Measurements from ENCODE around the gene EZH2.

EZH2 gene

DNA sequence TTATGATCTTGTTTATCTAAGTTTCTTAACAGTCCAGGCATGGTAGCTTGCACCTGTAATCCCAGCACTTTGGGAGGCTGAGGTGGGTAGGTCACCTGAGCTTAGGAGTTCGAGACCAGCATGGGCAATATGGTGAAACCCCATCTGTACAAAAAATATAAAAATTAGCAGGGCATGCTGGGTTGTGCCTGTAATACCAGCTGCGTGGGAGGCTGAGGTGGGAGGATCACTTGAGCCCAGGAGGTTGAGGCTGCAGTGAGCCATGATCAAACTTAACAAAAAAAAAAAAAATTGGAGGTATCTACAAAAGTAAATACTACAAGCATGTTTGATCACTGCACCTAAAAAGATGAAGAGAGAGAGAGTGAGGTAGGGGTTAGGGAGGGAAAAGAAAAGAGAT lies 9.0 kb upstream of the EZH2 start:
- Histone ChIP-seq H3K27ac (replicated peaks; ENCODE audit: low read length) (no peak overlapping the region), H2BK5ac (ENCODE audit: low read length) (no peak overlapping the region), H3K18ac (ENCODE audit: low read length) (no peak overlapping the region), H3K27me3 (ENCODE audit: control insufficient read depth in 3 of 3, insufficient read depth in 3 of 3, low read depth in 1 of 3, low read length in 3 of 3) (peaks cover 0 to 6% (median 0%) of the 10 kb centered on the region in 3 experiments), H3K4me3 (ENCODE audit: low read length in 2 of 2) (no peak overlapping the region), H4K91ac (ENCODE audit: low read depth, low read length, poor library complexity) (no peak overlapping the region), H2AFZ (ENCODE audit: low read length) (no peak overlapping the region), H3K9me3 (replicated peaks in 1 of 2; ENCODE audit: control insufficient read depth in 2 of 2, insufficient read depth in 1 of 2, low read depth in 1 of 2, low read length in 2 of 2) (no peaks in the 10 kb centered on the region), H2BK12ac (ENCODE audit: low read length) (no peak overlapping the region), H3K79me1 (ENCODE audit: low read depth, low read length) (no peaks in the 10 kb centered on the region), H2BK15ac (ENCODE audit: low read length) (no peak overlapping the region), H3K4me1 (ENCODE audit: control insufficient read depth in 2 of 2, insufficient read depth in 1 of 2, low read depth in 1 of 2, low read length in 2 of 2) (no peaks in the 10 kb centered on the region), H3K14ac (ENCODE audit: low read length) (no peak overlapping the region), H3K36me3 (replicated peaks in 1 of 2; ENCODE audit: control insufficient read depth in 2 of 2, insufficient read depth in 2 of 2, low read length in 2 of 2) (no peaks in the 10 kb centered on the region), H2AK5ac (ENCODE audit: low read depth, low read length) (no peak overlapping the region), H3K9ac (ENCODE audit: low read depth, low read length, poor library complexity) (no peak overlapping the region), H3K4ac (ENCODE audit: low read length) (no peak overlapping the region), H2BK120ac (ENCODE audit: low read depth, low read length) (no peak overlapping the region), H3K23ac (ENCODE audit: low read depth, low read length, poor library complexity) (no peak overlapping the region), H4K8ac (ENCODE audit: low read depth, low read length) (no peak overlapping the region), H3K4me2 (ENCODE audit: insufficient read depth, low read length, poor library complexity, severe bottlenecking) (no peak overlapping the region)
- WGBS, 2 donors (ENCODE audit: extremely low coverage in 2 of 2, insufficient read length in 2 of 2, insufficient replicate concordance in 1 of 2), result no CpG with 5 or more reads among the region's 2 CpGs
- no peak for DNase-seq (ENCODE audit: low spot score)

DNA sequence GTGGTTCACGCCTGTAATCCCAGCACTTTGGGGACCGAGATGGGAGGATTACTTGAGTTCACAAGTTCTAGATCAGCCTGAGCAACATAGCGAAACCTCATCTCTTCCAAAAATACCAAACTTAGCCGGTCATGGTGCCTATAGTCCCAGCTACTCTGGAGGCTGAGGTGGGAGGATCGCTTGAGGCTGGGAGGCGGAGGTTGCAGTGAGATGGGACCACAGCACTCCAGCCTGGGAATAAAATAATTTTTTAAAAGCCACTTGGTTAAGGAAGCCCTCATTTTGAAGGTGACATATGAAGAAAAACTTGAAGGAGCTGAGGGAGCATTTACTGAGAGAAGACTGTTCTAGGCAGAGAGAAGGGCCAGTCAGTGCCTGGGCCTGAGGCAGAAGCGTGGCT lies 4.2 kb upstream of the EZH2 start:
- Histone ChIP-seq H2BK15ac (ENCODE audit: low read length) (no peak overlapping the region), H3K9me3 (replicated peaks in 1 of 2; ENCODE audit: control insufficient read depth in 2 of 2, insufficient read depth in 1 of 2, low read depth in 1 of 2, low read length in 2 of 2) (no peaks in the 10 kb centered on the region), H3K36me3 (replicated peaks in 1 of 2; ENCODE audit: control insufficient read depth in 2 of 2, insufficient read depth in 2 of 2, low read length in 2 of 2) (peaks cover 0 to 10% of the 10 kb centered on the region in 2 donors), H3K79me1 (ENCODE audit: low read depth, low read length) (peaks cover 4% of the 10 kb centered on the region), H2BK120ac (ENCODE audit: low read depth, low read length) (no peak overlapping the region), H2AFZ (ENCODE audit: low read length) (no peak overlapping the region), H4K8ac (ENCODE audit: low read depth, low read length) (no peak overlapping the region), H3K4me3 (ENCODE audit: low read length in 2 of 2) (no peak overlapping the region), H3K18ac (ENCODE audit: low read length) (no peak overlapping the region), H3K9ac (ENCODE audit: low read depth, low read length, poor library complexity) (no peak overlapping the region), H2AK5ac (ENCODE audit: low read depth, low read length) (no peak overlapping the region), H3K4me1 (ENCODE audit: control insufficient read depth in 2 of 2, insufficient read depth in 1 of 2, low read depth in 1 of 2, low read length in 2 of 2) (peaks cover 0 to 1% of the 10 kb centered on the region in 2 donors), H2BK12ac (ENCODE audit: low read length) (no peak overlapping the region), H2BK5ac (ENCODE audit: low read length) (no peak overlapping the region), H3K4ac (ENCODE audit: low read length) (no peak overlapping the region), H3K27ac (replicated peaks; ENCODE audit: low read length) (no peak overlapping the region), H3K27me3 (ENCODE audit: control insufficient read depth in 3 of 3, insufficient read depth in 3 of 3, low read depth in 1 of 3, low read length in 3 of 3) (no peaks in the 10 kb centered on the region), H4K91ac (ENCODE audit: low read depth, low read length, poor library complexity) (no peak overlapping the region), H3K23ac (ENCODE audit: low read depth, low read length, poor library complexity) (no peak overlapping the region), H3K14ac (ENCODE audit: low read length) (no peak overlapping the region), H3K4me2 (ENCODE audit: insufficient read depth, low read length, poor library complexity, severe bottlenecking) (no peak overlapping the region)
- WGBS, 2 donors (ENCODE audit: extremely low coverage in 2 of 2, insufficient read length in 2 of 2, insufficient replicate concordance in 1 of 2), result no CpG with 5 or more reads among the region's 7 CpGs
- no peak for DNase-seq (ENCODE audit: low spot score)

DNA sequence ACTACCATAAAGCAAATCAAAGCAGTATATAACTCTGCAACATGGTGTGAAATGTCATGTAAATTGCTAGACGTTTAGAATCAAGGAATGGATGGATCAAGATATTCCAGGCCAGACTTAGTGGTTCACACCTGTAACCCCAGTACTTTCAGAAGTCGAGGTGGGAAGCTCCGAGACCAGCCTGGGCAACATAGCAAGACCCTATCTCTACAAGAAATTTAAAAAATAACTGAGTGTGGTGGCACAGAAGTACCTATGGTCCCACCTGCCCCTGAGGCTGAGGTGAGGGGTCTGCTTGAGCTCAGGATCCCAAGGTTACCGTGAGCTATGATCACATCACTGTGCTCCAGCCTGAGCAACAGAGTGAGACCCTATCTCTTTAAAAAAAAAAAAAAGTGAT lies 2.8 kb upstream of the EZH2 start:
- Histone ChIP-seq H3K9ac (ENCODE audit: low read depth, low read length, poor library complexity) (no peak overlapping the region), H4K91ac (ENCODE audit: low read depth, low read length, poor library complexity) (no peak overlapping the region), H3K4me2 (ENCODE audit: insufficient read depth, low read length, poor library complexity, severe bottlenecking) (no peak overlapping the region), H2BK5ac (ENCODE audit: low read length) (no peak overlapping the region), H2BK15ac (ENCODE audit: low read length) (no peak overlapping the region), H2BK12ac (ENCODE audit: low read length) (no peak overlapping the region), H3K36me3 (replicated peaks in 1 of 2; ENCODE audit: control insufficient read depth in 2 of 2, insufficient read depth in 2 of 2, low read length in 2 of 2) (peaks cover 0 to 10% of the 10 kb centered on the region in 2 donors), H3K18ac (ENCODE audit: low read length) (no peak overlapping the region), H3K23ac (ENCODE audit: low read depth, low read length, poor library complexity) (no peak overlapping the region), H3K27ac (replicated peaks; ENCODE audit: low read length) (no peak overlapping the region), H3K4ac (ENCODE audit: low read length) (no peak overlapping the region), H3K4me1 (ENCODE audit: control insufficient read depth in 2 of 2, insufficient read depth in 1 of 2, low read depth in 1 of 2, low read length in 2 of 2) (peaks cover 1 to 3% of the 10 kb centered on the region in 2 donors), H3K9me3 (replicated peaks in 1 of 2; ENCODE audit: control insufficient read depth in 2 of 2, insufficient read depth in 1 of 2, low read depth in 1 of 2, low read length in 2 of 2) (no peaks in the 10 kb centered on the region), H3K14ac (ENCODE audit: low read length) (no peak overlapping the region), H2AK5ac (ENCODE audit: low read depth, low read length) (no peak overlapping the region), H4K8ac (ENCODE audit: low read depth, low read length) (no peak overlapping the region), H3K4me3 (ENCODE audit: low read length in 2 of 2) (no peak overlapping the region), H3K79me1 (ENCODE audit: low read depth, low read length) (peaks cover 4% of the 10 kb centered on the region), H2AFZ (ENCODE audit: low read length) (no peak overlapping the region), H2BK120ac (ENCODE audit: low read depth, low read length) (no peak overlapping the region), H3K27me3 (ENCODE audit: control insufficient read depth in 3 of 3, insufficient read depth in 3 of 3, low read depth in 1 of 3, low read length in 3 of 3) (no peaks in the 10 kb centered on the region)
- WGBS, 2 donors (ENCODE audit: extremely low coverage in 2 of 2, insufficient read length in 2 of 2, insufficient replicate concordance in 1 of 2), result no CpG with 5 or more reads among the region's 4 CpGs
- DNase-seq (ENCODE audit: low spot score), result no peak

DNA sequence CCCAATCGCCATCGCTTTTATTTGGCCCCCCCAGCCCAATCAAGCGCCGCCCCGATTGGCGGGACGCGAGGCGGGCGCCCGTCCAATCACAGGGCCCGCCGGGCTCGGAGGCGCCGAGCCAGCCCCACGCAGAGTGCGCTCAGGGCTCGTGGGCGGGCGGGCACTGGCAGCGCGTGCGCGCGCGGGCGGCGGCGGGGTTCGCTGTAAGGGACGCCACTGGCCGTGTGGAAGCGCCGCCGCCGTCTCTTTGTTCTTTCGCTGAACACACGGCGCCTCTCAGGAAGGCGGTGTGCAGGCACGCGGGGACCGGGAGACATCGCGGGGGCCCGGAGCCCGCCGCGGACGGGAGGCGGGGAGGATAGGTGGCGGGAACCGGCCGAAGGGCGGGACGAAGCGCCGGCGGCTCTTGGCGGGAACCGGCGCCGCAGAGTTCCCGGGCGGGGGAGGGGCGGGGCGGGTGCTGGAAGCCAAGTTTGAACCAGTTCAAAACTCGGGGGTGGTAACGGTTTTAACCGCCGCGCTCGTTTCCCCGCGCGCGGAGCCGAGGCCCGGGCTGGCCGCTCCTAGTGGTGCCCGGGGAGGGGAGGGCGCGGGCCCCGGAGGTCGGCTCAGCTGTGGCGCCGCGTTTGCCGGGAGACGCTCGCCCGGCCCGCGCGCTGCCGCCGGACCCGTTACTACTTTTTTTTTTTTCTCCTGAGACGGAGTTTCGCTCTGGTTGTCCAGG lies 370 bp upstream of the EZH2 start:
- peak overlapping the region; percentile 96 for H2BK5ac ChIP-seq (ENCODE audit: low read length)
- H3K27me3 ChIP-seq (ENCODE audit: control insufficient read depth in 3 of 3, insufficient read depth in 3 of 3, low read depth in 1 of 3, low read length in 3 of 3), result no peaks in the 10 kb centered on the region
- peaks cover 1 to 10% of the 10 kb centered on the region in 2 donors for H3K4me1 ChIP-seq (ENCODE audit: control insufficient read depth in 2 of 2, insufficient read depth in 1 of 2, low read depth in 1 of 2, low read length in 2 of 2)
- no peak overlapping the region for H4K91ac ChIP-seq (ENCODE audit: low read depth, low read length, poor library complexity)
- H3K4me3 ChIP-seq (ENCODE audit: low read length in 2 of 2), result peak overlapping the region; percentile 91 to 97
- DNase-seq (ENCODE audit: low spot score), result peak; percentile 90
- H2AK5ac ChIP-seq (ENCODE audit: low read depth, low read length), result peak overlapping the region; percentile 37
- no peak overlapping the region for H3K14ac ChIP-seq (ENCODE audit: low read length)
- WGBS, 2 donors (ENCODE audit: extremely low coverage in 2 of 2, insufficient read length in 2 of 2, insufficient replicate concordance in 1 of 2), result no CpG with 5 or more reads among the region's 101 CpGs
- H3K4me2 ChIP-seq (ENCODE audit: insufficient read depth, low read length, poor library complexity, severe bottlenecking), result peak overlapping the region; percentile 62
- H2BK12ac ChIP-seq (ENCODE audit: low read length), result no peak overlapping the region
- H3K79me1 ChIP-seq (ENCODE audit: low read depth, low read length), result peaks cover 6% of the 10 kb centered on the region
- H2BK15ac ChIP-seq (ENCODE audit: low read length), result peak overlapping the region; percentile 26
- no peak overlapping the region for H4K8ac ChIP-seq (ENCODE audit: low read depth, low read length)
- no peak overlapping the region for H2BK120ac ChIP-seq (ENCODE audit: low read depth, low read length)
- H3K9me3 ChIP-seq (replicated peaks in 1 of 2; ENCODE audit: control insufficient read depth in 2 of 2, insufficient read depth in 1 of 2, low read depth in 1 of 2, low read length in 2 of 2), result no peaks in the 10 kb centered on the region
- H3K4ac ChIP-seq (ENCODE audit: low read length), result no peak overlapping the region
- peak overlapping the region; percentile 96 for H2AFZ ChIP-seq (ENCODE audit: low read length)
- peak overlapping the region; percentile 93 for H3K23ac ChIP-seq (ENCODE audit: low read depth, low read length, poor library complexity)
- peak overlapping the region; percentile 81 for H3K9ac ChIP-seq (ENCODE audit: low read depth, low read length, poor library complexity)
- peak overlapping the region; percentile 100 for H3K18ac ChIP-seq (ENCODE audit: low read length)
- peak overlapping the region; percentile 95 for H3K27ac ChIP-seq (replicated peaks; ENCODE audit: low read length)
- peaks cover 0 to 15% of the 10 kb centered on the region in 2 donors for H3K36me3 ChIP-seq (replicated peaks in 1 of 2; ENCODE audit: control insufficient read depth in 2 of 2, insufficient read depth in 2 of 2, low read length in 2 of 2)

Measured in neuronal stem cell (in vitro differentiated cells).